Psoas muscle (tissue), 8 donors: ENCODE data around the gene TRMT13. TPM values are rescaled to one million over a fixed set of nuclear protein-coding genes. Genes with fewer than 3 reads are reported as not detected.

ENCODE experiments used
- ATAC-seq, 4 donors: fragments of 200-7000 bp; cut with Tn5 transposase; one replicate each; pipeline ENCODE4 v1.9.1; 2020; ENCODE audit warnings: moderate library complexity in 3 of 4, mild to moderate bottlenecking in 2 of 4
- DNase-seq, 2 donors: peaks; one replicate each; pipeline ENCODE4 v3.0.0-alpha.2; 2020
- H3K27ac ChIP-seq: fragments of 200-600 bp; one replicate; pipeline ENCODE4 v1.8.0; 2022
- H3K27me3 ChIP-seq, 3 donors: fragments of 200-600 bp in 1 of 3; one replicate each; pipeline versions ENCODE4 v1.6.1 to v1.8.0; 2013 to 2022; ENCODE audit warnings: low read length in 2 of 3, mild to moderate bottlenecking in 2 of 3, moderate library complexity in 1 of 3; ENCODE audit not compliant: insufficient read depth in 3 of 3
- H3K36me3 ChIP-seq, 2 donors: fragments of 200-600 bp in 1 of 2; one replicate each; pipeline versions ENCODE4 v1.6.1 to v1.8.0; 2013 to 2022; ENCODE audit warnings: low read depth in 1 of 2, mild to moderate bottlenecking in 1 of 2, moderate library complexity in 1 of 2; ENCODE audit not compliant: insufficient read depth in 1 of 2
- H3K4me1 ChIP-seq: fragments of 200-600 bp; one replicate; pipeline ENCODE4 v1.8.0; 2022
- H3K4me3 ChIP-seq: fragments of 200-600 bp; one replicate; pipeline ENCODE4 v1.8.0; 2022; ENCODE audit warnings: mild to moderate bottlenecking
- H3K9me3 ChIP-seq: fragments of 200-600 bp; one replicate; pipeline ENCODE4 v1.8.0; 2022
- WGBS, 3 donors: extraction: QIAGEN DNeasy Blood & Tissue Kit; methylation state at CpG; one replicate each; pipeline versions ENCODE4 v1.1.6 to v1.1.7; 2013; 5-methylcytosine and 5-hydroxymethylcytosine counted together
- intact Hi-C, 2 donors: fragments of 100-400 bp; cut with DNase I; formaldehyde crosslinking; loops; one replicate each; pipeline versions ENCODE4 v1.11.0 to v1.14.2; 2022
- polyA plus RNA-seq, 3 donors: library from polyadenylated mRNA; stranded (reverse); fragments of 200-250 nt; gene quantifications; one replicate each; pipeline ENCODE4 v1.2.3, GENCODE V29; 2013
- total RNA-seq, 4 donors: library from RNA; stranded (reverse); fragmentation: NEBNext Ultra II Directional in 2 of 4; extraction: Animal tissue kit (Norgen Biotek cat#: 25700) in 2 of 4; gene quantifications; one replicate each; pipeline versions ENCODE4 v1.2.1 to v1.2.4, GENCODE V29; 2021 to 2023
- TF ChIP-seq, protein P1 (sequence below): fragments of 200-600 bp; IDR thresholded peaks from one replicate; pipeline ENCODE4 v1.8.0; 2022; ENCODE audit warnings: antibody characterized with exemption
- donor health status: healthy with polysubstance abuse.
- donor health status: DM: no; HTN: no; CAD: no; lungs with moderate emphysema.
- donor health status: Bipolar disorder and iron deficiency.
- donor health status: healthy.
- donor health status: DM: yes; HTN: yes; CAD: no.
- donor health status: DM: no; HTN: no; CAD: no.
- donor health status: DM: no; HTN: no; CAD: no.
- donor health status: DM: yes; HTN: yes; CAD: no.

Gene TRMT13
- total and polyA plus RNA-seq, 7 donors = 4.9 to 15.2 (median 9.0) TPM

DNA sequence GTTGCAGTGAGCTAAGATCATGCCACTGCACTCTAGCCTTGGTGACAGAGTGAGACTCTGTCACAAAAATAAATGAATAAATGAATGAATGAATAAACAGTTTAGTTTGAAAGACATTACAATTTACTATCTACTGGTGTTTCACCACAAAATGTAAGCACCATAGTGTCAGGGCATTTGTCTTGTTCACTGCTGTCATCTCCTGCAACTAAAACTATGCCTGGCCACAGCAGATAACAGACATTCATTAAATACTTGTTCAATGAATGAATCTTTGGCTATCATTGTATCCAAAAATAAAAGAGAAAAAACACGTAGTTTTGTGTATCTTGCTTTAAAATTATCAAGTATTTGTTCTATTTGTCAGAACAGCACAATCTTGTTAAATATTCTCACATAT, 32.8 kb upstream of the TRMT13 start:
- ATAC-seq (no peak), DNase-seq (no peak)
- intact Hi-C loops = no loop called here
- Histone ChIP-seq H3K27me3 (no peaks in the 10 kb centered on the region), H3K4me3 (no peak overlapping the region), H3K36me3 (peaks cover 7 to 56% of the 10 kb centered on the region in 2 donors), H3K4me1 (no peaks in the 10 kb centered on the region), H3K9me3 (peaks cover 9% of the 10 kb centered on the region), H3K27ac (no peak overlapping the region)
- WGBS, 3 donors = 71 to 81% (median 74%) methylated on average over 1 of the region's 1 CpG
- TF ChIP-seq, protein P1, sequence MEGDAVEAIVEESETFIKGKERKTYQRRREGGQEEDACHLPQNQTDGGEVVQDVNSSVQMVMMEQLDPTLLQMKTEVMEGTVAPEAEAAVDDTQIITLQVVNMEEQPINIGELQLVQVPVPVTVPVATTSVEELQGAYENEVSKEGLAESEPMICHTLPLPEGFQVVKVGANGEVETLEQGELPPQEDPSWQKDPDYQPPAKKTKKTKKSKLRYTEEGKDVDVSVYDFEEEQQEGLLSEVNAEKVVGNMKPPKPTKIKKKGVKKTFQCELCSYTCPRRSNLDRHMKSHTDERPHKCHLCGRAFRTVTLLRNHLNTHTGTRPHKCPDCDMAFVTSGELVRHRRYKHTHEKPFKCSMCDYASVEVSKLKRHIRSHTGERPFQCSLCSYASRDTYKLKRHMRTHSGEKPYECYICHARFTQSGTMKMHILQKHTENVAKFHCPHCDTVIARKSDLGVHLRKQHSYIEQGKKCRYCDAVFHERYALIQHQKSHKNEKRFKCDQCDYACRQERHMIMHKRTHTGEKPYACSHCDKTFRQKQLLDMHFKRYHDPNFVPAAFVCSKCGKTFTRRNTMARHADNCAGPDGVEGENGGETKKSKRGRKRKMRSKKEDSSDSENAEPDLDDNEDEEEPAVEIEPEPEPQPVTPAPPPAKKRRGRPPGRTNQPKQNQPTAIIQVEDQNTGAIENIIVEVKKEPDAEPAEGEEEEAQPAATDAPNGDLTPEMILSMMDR = no peak

DNA sequence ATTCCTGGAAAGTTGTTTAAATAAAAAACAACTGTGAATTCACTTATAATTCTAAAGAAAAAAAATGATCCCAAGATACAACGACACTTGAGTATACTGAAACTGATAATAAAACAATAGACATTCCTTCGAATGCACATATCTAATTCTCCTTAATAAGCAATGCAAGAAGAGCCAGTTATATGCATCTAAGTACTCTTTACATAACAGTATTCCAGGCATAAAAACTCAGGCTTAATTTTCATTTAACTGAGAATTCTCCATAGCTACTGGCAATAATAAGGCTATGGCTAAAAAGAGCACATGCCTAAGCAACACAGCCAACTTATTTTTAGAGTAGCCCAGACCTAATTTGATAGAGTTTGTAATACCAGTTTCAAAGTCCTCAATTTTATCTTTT, 31.4 kb upstream of the TRMT13 start:
- H3K27ac ChIP-seq = no peak overlapping the region
- H3K27me3 ChIP-seq = no peaks in the 10 kb centered on the region
- ATAC-seq = no peak
- no peak for DNase-seq
- intact Hi-C loops = no loop called here
- no peak overlapping the region for H3K4me3 ChIP-seq
- WGBS, 3 donors = 91 to 97% (median 93%) methylated on average over 2 of the region's 2 CpGs
- peaks cover 7 to 69% of the 10 kb centered on the region in 2 donors for H3K36me3 ChIP-seq
- H3K4me1 ChIP-seq = no peaks in the 10 kb centered on the region
- no peaks in the 10 kb centered on the region for H3K9me3 ChIP-seq
- TF ChIP-seq, protein P1 = no peak

DNA sequence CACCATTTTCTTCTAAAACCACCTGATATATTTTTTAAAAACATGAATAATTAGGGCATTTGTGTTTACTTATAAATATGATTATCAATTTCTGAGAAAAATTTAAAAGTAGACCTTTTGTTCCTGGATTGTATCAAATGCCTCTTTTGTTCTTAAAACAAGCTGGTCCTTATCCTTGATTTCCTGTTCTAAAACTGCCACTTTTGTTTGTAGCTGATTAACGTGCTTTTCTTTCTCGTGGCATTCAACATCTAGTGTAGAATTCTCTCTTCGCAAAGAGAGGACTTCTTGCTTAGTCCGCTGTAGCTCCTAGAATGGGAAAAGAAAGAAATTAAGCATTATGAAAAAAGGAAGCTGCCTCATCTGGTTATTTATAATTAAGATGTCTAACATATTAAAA, 25.3 kb upstream of the TRMT13 start:
- no peak overlapping the region for H3K4me3 ChIP-seq
- no peaks in the 10 kb centered on the region for H3K9me3 ChIP-seq
- peaks cover 4 to 64% of the 10 kb centered on the region in 2 donors for H3K36me3 ChIP-seq
- TF ChIP-seq, protein P1 = no peak
- ATAC-seq (no peak), DNase-seq (no peak)
- H3K27me3 ChIP-seq = no peaks in the 10 kb centered on the region
- intact Hi-C loops = no loop called here
- no peak overlapping the region for H3K27ac ChIP-seq
- WGBS, 3 donors = 90 to 95% (median 93%) methylated on average over 4 of the region's 4 CpGs
- H3K4me1 ChIP-seq = no peaks in the 10 kb centered on the region

DNA sequence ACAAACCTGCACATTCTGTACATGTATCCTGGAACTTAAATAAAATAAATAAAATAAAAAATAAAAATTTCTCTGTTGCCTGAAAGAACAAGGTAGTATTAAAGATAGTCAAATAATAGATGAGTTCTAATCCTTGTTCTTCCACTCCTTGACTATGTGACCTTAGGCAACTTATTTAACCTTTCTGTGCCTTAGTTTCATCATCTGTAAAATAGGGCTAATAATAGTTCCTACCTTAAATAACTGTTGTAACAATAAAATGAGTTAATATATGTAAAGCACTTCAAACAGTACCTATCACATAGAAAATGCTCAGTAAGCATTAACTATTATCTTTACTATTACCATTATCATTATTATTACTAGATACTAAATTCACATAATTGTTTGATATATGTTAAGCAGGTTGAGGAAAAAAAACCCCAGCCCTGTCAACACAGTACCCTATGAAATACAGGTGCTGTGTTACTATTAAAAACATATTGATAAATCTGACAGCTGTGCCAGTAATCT, 23.4 kb upstream of the TRMT13 start:
- TF ChIP-seq, protein P1 = no peak
- no peaks in the 10 kb centered on the region for H3K9me3 ChIP-seq
- H3K36me3 ChIP-seq = peaks cover 0 to 45% of the 10 kb centered on the region in 2 donors
- H3K4me1 ChIP-seq = no peaks in the 10 kb centered on the region
- no peak overlapping the region for H3K4me3 ChIP-seq
- no peak for DNase-seq
- intact Hi-C loops = no loop called here
- no peak for ATAC-seq
- no peak overlapping the region for H3K27ac ChIP-seq
- H3K27me3 ChIP-seq = no peaks in the 10 kb centered on the region

DNA sequence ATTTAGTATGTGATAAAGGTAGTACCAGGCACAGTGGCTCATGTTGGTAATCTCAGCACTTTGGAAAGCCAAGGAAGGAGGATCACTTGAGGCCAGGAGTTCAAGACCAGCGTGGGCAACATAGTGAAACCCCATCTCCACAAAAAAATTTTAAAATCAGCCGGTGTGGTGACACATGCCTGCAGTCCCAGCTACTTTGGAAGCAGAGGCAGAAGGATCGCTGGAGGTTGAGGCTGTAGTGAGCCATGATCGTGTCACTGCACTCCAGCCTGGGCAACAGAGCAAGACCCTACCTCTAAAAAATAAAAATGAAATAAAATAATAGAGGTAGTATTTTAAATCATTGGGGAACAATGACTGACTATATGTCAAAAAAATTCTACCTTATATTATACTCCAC, 17.4 kb upstream of the TRMT13 start:
- H3K27me3 ChIP-seq = no peaks in the 10 kb centered on the region
- intact Hi-C loops = no loop called here
- WGBS, 3 donors = 96 to 98% (median 97%) methylated on average over 4 of the region's 4 CpGs
- no peak for ATAC-seq
- H3K4me1 ChIP-seq = no peaks in the 10 kb centered on the region
- H3K9me3 ChIP-seq = no peaks in the 10 kb centered on the region
- no peak overlapping the region for H3K4me3 ChIP-seq
- peaks cover 0 to 29% of the 10 kb centered on the region in 2 donors for H3K36me3 ChIP-seq
- H3K27ac ChIP-seq = no peak overlapping the region
- DNase-seq = no peak
- TF ChIP-seq, protein P1 = no peak
